HS-27A (cell line): ENCODE data around the gene KRT85.
"Not testable (repeated sequence)": the region's sequence is repeated elsewhere in the genome, so short reads cannot be mapped to it uniquely, and the experiment has no call there.

Source experiments
- DNase-seq: peaks from one replicate; pipeline ENCODE4 v3.0.0-alpha.2; 2012; ENCODE audit warnings: low read depth, missing footprints

KRT85 gene

DNA sequence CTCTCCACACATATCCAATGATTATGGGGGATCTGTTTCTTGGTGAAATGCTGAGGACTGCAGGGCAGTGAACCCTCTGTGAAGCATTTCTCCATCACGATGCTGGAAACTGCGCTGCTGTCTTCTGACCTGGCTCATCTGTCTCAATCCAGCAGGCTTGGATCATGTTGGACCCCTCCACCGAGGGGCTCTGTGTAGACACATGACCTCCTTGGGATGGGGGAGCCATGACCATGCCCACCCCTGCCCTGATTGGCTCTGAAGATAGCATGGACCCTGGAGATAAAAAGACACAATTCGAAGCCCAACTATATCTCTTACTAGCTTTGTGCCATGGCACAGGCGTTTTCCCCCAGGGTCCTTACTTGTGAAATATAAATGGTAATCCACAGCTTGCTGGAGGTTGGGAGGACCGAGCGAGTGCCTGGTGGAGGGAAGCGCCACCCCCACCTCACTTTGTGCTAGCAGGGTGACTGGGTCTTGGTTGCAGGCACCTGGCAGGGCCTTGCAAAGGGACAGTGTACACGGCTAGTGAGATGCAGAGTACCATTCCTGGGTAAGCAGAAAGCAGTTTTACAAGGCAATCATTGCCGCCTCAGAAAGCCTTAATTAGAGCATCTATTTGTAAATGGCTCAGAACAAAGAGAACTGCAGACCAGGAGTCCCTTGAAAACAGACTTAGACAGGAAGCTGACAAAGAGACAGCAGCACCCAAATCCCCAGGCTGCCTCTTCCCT is 43.7 kb downstream of the KRT85 start:
- no peak for DNase-seq

DNA sequence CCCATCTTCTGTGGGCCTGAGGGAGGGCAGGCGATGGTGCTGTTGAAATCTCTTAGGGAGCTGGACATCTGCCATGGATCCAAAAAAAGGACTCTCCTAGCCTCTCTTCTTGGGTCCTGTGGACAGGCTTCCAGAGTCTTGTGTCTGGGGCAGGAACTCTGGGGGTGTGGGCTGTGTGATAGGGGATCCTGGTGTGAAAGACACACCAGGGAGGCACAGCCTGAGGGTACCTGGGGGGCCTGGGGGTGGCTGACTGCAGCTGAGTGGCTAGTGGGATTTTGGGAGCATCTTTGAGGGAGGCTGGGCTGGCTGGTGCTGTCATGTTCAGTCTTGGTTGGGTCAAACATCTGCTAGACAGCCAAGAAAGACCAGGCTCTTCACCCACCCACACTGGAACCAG is 44.3 kb downstream of the KRT85 start:
- DNase-seq, result no peak

DNA sequence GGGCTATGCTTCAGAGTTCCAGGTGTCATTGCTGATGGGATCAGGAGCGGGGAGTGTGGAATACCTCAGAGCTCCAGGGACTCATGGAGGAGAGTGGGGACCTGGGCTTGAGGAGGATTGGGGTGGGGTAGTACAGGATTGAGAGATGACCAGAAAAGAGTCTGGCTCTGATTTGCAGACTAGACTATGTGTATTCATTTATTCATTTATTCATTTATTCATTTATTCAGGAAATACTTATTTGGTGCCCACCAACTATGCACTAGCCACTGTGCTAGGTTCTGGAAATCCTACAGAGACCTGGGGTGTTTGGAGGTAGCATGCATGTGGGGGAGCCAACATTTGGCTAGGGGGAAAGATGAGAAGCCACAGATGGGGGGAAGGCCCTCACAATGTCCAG is 45.2 kb downstream of the KRT85 start:
- DNase-seq, result no peak

- DNase-seq, result no peak
Observed at GRCh38 chr12:52321418-52321817, 45.9 kb downstream of the KRT85 start.

- DNase-seq, result no peak
Observed at GRCh38 chr12:52320784-52321400, 46.4 kb downstream of the KRT85 start, which contains the start of gene KRT83. KRT83 (minus strand) TSS chr12:52321398; CDS start chr12:52321335, 63 bp downstream.

GRCh38 chr12:52319097-52319496 is 48.2 kb downstream of the KRT85 start:
- no peak for DNase-seq

GRCh38 chr12:52318241-52318990 is 48.9 kb downstream of the KRT85 start:
- DNase-seq, result no peak

DNA sequence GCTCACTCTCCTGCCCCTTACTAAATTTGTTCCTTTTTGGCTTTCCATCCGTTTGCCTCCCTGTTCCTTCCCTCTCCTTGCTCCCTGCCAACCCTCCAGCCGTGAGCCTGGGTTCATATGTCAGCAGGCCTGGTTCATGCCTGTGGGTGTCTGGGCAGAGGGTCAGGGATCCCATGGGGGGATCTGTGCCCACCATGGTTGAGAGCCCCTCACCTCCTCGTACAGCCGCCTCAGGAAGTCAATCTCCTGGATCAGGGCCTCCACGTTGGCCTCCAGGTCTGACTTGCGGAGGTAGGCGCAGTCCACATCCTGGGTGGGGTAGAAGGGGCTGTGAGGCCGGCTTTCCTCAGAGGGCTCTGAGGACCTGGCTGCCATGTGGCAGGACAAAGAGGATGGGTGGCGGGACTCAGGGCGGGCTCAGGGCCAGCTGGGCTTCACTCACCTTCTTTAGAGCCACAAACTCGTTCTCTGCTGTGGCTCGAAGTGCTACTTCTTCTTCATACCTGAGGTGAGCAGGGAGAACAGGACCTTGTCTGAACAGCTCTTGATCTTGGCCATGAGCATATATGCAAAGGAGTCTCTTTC is 49.7 kb downstream of the KRT85 start:
- DNase-seq, result no peak

DNA sequence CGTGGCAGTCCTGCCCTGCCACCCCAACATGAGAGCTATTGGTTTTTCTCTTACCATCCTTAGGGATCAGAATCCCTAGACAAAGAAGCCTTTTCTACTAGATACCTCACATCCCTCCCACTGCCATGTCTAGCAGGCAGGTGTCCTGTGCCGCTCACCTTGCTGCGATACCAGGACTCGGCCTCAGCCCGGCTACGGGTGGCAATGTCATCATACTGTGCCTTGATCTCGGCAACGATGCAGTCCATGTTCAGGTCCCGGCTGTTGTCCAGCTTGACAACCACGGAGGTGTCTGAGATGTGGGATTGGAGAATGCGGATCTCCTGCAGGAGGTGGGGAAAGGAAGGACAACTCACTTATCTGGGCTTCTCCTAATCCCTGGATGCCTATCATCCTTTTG is 50.6 kb downstream of the KRT85 start:
- no peak for DNase-seq

DNA sequence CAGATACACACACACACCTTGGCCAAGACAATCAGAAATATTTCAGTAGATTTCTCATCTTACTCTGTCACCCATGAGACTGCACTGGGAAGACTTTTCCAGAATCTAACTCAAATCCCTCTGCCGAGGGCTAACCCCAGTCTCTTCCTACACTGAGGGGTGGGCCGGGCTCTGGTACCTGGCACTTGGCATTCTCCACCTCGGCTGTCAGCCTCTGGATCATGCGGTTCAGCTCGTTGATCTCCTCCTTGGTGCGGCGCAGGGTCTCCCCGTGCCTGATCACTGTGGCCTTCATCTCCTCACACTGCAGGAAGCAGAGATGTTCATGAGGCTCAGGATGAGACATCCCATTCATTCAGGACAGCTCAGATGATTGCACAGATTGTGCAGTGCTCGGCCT is 51.0 kb downstream of the KRT85 start:
- DNase-seq, result no peak

- DNase-seq, result not testable (repeated sequence)
Observed at GRCh38 chr12:52315721-52316120, 51.6 kb downstream of the KRT85 start.

DNA sequence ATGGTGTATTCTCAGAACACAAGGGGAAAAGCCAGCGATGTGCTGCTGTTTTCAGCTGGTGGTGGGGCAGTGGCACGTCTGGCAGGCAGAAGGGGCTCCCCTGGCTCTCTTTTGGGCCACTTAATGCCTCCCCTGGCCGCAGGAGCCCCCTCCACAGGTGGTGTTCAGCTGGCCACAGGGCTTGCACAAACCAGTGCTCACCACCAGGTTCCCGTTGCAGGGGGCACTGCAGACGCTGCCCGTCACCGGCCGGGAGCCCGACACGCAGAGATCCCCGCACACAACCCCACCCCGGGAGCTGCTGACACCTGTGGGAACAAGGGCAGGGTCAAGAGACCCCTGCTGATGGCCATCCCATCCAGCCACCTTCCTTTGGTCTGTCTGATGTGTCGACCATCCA is 52.8 kb downstream of the KRT85 start:
- DNase-seq, result no peak

DNA sequence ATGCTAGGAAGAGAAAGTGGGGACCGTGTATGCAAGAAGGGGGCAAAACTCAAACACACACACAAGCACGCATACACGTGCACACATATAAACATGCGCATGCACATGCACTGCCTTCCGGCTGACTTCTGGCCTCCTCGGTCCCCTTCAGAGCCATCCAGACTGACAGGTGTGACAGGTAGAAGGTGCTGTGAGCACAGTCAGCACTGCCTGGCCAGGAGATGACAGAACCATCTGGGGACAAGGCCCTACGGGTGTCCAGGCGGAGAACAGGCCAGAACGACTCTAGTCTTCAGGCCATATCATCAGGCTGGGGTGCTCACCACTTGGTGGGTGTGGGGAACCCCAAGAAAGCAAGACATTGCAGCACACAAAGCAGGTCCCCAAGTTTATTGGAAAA is 53.4 kb downstream of the KRT85 start:
- no peak for DNase-seq

- no peak for DNase-seq
Observed at GRCh38 chr12:52313461-52313860, 53.8 kb downstream of the KRT85 start.

DNA sequence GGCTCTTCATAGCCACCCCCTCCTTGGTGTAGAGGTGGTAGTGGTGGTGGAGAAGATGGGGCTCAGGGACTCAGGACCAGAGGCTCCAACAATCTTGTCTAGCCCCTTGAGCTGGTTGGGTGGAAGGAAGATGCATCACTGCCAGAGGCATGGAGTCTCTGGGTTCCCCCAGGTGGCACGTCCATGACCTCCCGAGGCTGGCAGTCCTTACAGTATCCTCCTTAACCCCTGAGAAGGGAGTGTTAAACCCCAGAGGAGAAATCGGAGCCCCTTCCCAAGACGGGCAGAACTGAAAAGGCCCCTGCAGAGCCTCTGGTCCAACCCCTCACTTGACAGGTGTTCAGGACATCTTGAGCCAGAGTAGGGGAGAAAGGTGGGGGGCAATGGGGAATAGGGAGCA is 55.2 kb downstream of the KRT85 start:
- DNase-seq, result no peak

DNA sequence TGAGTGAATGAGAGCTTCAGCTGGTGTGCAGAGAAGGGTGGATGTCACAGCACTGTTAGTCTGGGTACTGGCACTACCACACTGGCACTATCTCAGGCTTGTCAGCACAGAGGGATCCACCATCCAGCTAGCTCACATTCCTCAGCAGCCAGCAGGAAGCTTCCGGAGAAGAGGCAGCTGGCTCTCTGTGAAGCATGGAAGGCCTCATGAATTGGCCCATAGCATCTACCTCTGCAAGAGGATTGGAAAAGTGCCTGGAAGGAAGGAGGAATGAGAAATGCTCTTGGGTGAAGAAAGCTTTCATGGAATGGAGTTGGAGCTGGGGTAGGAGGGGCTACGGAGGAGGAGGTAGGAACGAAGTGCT is 56.0 kb downstream of the KRT85 start:
- no peak for DNase-seq

DNA sequence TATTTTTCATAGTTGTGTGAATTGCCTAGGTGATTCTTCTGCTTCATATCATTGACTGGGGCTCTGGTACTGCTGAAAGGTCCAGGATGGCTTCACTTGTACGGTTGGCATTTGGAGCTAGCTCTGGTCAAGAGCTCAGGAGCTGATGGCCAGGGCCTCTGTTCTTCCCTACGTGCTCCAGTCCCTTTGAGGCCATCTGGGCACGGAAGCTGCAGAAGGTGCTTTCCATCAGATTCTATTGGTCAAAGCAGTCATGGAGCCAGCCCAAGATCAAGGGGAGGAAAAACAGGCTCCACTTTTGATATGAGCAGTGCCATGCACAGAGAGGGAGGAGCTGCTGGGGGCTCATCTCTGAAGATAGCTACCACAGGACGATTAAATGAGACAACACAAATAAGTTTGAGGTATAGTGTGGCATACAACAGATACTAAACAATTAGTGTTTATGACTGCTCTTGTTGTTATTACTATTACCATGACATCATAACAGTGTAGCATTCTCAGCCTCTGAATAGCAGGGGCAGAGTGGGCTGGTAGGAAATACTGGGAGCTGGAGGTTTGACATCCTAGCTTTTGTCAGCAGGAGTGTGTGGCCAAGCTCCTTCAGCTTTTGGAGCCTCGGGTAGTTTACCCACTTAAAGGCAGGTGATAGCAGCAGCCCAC is 56.5 kb downstream of the KRT85 start:
- DNase-seq, result no peak
